GM12873 (cell line): Measurements from ENCODE around the gene TBC1D10B.

Experiments
- TF ChIP-seq, protein P1 (sequence below): IDR thresholded peaks from 2 replicates; pipeline ENCODE4 v1.5.1; 2012; ENCODE audit warnings: low read depth, mild to moderate bottlenecking, moderate library complexity, low read length, control low read depth; ENCODE audit not compliant: insufficient read depth; ENCODE audit errors: missing control alignments

TBC1D10B gene

GRCh38 chr16:30353438-30354129 is 16.7 kb downstream of the TBC1D10B start:
- TF ChIP-seq, protein P1, sequence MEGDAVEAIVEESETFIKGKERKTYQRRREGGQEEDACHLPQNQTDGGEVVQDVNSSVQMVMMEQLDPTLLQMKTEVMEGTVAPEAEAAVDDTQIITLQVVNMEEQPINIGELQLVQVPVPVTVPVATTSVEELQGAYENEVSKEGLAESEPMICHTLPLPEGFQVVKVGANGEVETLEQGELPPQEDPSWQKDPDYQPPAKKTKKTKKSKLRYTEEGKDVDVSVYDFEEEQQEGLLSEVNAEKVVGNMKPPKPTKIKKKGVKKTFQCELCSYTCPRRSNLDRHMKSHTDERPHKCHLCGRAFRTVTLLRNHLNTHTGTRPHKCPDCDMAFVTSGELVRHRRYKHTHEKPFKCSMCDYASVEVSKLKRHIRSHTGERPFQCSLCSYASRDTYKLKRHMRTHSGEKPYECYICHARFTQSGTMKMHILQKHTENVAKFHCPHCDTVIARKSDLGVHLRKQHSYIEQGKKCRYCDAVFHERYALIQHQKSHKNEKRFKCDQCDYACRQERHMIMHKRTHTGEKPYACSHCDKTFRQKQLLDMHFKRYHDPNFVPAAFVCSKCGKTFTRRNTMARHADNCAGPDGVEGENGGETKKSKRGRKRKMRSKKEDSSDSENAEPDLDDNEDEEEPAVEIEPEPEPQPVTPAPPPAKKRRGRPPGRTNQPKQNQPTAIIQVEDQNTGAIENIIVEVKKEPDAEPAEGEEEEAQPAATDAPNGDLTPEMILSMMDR: no peak

DNA sequence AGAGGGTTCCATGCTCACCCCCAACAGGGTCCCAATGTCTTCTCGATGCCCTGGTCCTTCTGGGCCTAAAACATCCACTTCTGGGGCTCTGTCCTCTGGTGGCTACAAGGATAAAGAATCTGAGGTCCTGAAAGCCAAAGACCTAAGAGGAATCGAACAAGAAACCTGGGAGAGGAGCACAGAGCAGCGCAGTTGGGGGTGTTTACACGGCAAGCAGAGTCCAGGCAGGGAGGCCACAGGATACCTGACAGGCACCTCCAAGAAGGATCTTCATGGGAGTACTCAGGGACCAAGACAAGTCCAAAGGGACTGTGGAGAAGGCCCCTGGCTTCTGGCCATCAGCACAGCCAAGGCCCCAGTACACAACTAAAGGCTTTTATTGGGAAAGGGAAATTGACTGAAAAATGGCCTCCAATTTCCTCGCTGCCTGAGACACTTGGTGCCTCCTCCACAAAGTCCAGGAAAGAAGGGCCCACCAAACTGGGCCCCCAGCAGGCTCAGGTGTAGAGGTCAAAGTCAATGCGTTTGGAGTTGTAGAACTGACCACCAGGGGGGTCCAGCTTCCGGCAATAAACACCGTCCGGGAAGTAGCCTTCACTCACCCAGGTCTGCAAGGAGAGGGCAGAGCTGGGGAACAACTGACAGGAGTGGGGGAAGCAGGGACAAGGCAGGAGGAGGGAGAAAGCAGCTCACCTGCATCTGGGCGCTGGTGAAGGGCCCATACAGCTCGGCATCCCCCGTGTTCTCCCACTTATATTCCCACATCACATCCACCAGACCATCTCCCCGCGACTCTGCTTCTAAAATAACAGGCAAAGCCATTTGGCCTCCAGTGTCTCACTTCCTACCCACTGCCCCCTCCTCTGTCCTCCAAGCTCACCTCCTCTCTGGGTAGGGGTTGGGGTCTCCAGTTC is 17.5 kb downstream of the TBC1D10B start:
- TF ChIP-seq, protein P1: peak; percentile 32

DNA sequence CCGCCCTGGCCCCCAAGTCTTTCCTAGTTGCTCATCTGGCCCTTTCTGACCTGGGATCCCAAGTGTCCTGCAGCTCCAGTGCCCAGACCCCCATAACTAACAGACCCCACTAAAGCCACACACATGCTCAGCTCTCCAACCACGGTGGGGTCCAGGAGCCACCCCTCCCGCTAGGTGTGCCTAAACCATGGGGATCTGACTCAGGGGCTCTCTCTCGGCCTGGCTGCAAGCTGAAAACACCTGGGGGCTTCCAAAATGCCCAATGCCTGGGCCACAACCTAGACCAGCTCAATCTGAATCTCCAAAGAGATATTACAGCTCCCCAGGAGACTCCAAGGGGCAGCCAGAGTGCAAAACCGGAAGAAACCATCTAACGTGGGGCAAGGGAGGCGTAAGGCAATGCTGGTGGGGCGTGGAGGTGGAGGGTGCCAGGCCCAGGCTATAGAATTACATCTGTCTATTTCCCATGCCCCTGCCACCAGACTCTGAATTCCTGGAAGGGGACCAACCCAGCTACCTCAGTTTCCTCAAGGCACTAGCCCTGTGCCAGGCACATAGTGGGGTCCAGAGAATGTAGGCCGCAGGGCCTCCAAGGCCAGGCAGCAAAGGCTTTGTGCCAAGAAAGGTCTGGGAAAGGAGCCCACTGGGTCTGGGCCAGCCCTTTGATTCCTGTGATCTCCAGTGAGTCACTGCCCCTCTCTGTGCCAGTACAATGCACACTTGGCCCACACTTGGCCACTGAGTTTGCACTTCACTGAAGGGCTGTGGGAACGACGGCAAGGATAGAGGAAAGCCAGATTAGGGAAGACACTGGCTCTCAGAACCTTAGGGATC is 18.5 kb downstream of the TBC1D10B start:
- TF ChIP-seq, protein P1: no peak

DNA sequence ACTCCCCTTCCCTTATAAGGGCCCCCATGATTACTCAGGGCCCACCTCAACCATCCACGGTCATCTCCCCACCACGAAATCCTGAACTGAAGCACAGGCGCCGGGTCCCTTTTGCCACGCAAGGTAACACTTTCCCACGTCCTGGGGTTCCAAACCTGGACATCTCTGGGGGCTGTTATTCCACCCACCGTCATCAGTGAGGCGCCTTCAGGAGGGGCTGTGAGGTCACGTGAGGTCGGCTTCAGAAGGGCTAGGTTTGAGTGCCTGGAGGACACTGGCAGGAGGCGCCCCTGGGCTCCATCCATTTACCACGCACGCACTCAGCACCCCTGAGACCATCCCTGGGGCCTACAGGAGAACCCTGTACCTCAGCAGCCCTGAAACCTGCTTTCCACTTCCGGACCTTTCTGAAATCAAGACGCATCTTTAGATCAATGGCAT is 19.3 kb downstream of the TBC1D10B start:
- TF ChIP-seq, protein P1: no peak

DNA sequence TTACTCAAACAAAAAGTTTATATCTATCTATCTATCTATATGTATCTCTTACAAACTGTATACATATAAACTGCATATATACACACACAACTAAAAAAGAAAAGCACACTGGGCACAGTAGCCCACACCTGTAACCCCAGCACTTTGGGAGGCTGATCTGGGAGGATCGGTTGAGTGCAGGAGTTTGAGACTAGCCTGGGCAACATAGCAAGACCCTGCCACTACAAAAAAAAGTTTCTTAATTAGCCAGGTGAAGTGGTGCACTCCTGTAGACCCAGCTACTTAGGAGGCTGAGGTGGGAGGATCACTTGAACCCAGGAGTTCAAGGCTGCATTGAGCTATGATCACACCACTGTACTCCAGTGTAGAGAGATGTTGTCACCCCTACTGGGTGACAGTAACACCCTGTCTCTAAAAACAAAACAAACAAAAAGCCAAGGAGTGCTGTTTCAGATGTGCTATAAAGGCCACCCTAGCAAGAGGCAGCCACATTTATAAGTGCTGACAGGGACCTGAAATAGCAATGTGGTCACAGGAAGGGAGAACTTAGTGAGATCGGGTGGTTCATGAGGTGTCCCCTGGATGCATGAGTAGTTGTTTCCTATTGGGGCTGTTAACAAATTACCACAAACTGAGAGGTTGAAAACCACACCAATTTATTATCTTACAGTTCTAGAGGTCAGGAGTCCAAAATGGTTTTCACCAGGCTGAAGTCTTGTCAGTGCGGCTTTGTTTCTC is 20.0 kb downstream of the TBC1D10B start:
- TF ChIP-seq, protein P1: no peak

- TF ChIP-seq, protein P1: no peak
These were observed 20.6 kb downstream of the TBC1D10B start for GRCh38 chr16:30349675-30350074.
